PFSK-1 (cell line): Measurements from ENCODE around the gene KRT5.

ENCODE experiments used
- FOXP2 ChIP-seq: optimal IDR thresholded peaks from 2 replicates; pipeline ENCODE3; 2011; ENCODE audit warnings: borderline replicate concordance, control low read depth, inconsistent platforms; ENCODE audit not compliant: insufficient read depth; ENCODE audit errors: extremely low read length, extremely low read depth
- POLR2AphosphoS5 ChIP-seq: IDR thresholded peaks from 2 replicates; pipeline ENCODE4 v1.6.1; 2012; ENCODE audit warnings: low read depth, mild to moderate bottlenecking, control low read depth, low read length, moderate library complexity
- SIN3A ChIP-seq: IDR thresholded peaks from 2 replicates; pipeline ENCODE4 v1.6.1; 2012; ENCODE audit warnings: mild to moderate bottlenecking, low read length, moderate library complexity, borderline replicate concordance; ENCODE audit not compliant: insufficient read depth
- TAF1 ChIP-seq: IDR thresholded peaks from 2 replicates; pipeline ENCODE4 v1.6.1; 2012; ENCODE audit warnings: low read length, control low read depth, borderline replicate concordance; ENCODE audit not compliant: insufficient read depth
- TF ChIP-seq, protein P1 (sequence below), 2 experiments: IDR thresholded peaks; 2 replicates each; pipeline versions ENCODE4 v1.6.1 to v1.8.0; 2011 to 2012; ENCODE audit warnings: low read depth in 2 of 2, low read length in 2 of 2, control low read depth in 1 of 2, inconsistent platforms in 1 of 2, mild to moderate bottlenecking in 1 of 2, moderate library complexity in 1 of 2; ENCODE audit not compliant: insufficient read depth in 1 of 2

KRT5 gene

GRCh38 chr12:52561880-52562449, 41.8 kb upstream of the KRT5 start:
- TF ChIP-seq SIN3A (no peak), POLR2AphosphoS5 (no peak), FOXP2 (no peak), TAF1 (no peak)
- TF ChIP-seq, protein P1, sequence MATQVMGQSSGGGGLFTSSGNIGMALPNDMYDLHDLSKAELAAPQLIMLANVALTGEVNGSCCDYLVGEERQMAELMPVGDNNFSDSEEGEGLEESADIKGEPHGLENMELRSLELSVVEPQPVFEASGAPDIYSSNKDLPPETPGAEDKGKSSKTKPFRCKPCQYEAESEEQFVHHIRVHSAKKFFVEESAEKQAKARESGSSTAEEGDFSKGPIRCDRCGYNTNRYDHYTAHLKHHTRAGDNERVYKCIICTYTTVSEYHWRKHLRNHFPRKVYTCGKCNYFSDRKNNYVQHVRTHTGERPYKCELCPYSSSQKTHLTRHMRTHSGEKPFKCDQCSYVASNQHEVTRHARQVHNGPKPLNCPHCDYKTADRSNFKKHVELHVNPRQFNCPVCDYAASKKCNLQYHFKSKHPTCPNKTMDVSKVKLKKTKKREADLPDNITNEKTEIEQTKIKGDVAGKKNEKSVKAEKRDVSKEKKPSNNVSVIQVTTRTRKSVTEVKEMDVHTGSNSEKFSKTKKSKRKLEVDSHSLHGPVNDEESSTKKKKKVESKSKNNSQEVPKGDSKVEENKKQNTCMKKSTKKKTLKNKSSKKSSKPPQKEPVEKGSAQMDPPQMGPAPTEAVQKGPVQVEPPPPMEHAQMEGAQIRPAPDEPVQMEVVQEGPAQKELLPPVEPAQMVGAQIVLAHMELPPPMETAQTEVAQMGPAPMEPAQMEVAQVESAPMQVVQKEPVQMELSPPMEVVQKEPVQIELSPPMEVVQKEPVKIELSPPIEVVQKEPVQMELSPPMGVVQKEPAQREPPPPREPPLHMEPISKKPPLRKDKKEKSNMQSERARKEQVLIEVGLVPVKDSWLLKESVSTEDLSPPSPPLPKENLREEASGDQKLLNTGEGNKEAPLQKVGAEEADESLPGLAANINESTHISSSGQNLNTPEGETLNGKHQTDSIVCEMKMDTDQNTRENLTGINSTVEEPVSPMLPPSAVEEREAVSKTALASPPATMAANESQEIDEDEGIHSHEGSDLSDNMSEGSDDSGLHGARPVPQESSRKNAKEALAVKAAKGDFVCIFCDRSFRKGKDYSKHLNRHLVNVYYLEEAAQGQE (IDR thresholded peaks at IDR 0.05; ENCODE audit: insufficient read depth in 1 of 2, low read depth in 2 of 2, low read length in 2 of 2), result no peak

- TF ChIP-seq TAF1 (no peak), POLR2AphosphoS5 (no peak), SIN3A (no peak), FOXP2 (no peak)
- TF ChIP-seq, protein P1 (IDR thresholded peaks at IDR 0.05; ENCODE audit: insufficient read depth in 1 of 2, low read depth in 2 of 2, low read length in 2 of 2), result no peak
Measured at GRCh38 chr12:52559979-52560378, 39.8 kb upstream of the KRT5 start.

GRCh38 chr12:52558781-52559445, 38.7 kb upstream of the KRT5 start:
- TF ChIP-seq TAF1 (no peak), POLR2AphosphoS5 (no peak), SIN3A (no peak), FOXP2 (no peak)
- TF ChIP-seq, protein P1 (IDR thresholded peaks at IDR 0.05; ENCODE audit: insufficient read depth in 1 of 2, low read depth in 2 of 2, low read length in 2 of 2), result no peak

DNA sequence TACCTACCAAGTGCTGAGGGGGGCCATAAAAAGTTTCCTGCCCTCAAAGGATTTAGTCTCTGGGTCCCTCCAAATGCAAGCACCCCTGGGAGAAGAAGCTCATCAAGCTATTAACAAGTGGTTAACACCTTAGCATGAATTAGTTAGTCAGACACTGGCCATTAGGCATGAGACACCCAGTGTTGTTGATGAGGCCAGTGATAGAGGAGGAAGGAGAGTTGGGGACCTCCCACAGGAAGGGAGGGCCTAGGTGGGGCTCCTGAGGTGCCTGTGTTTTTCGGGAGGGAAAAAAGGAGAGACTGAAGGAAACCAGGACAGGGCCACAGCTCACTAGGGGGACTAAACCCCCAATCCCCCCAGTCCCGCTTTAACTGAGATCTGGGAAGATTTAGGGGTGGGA, 37.3 kb upstream of the KRT5 start:
- TF ChIP-seq POLR2AphosphoS5 (no peak), SIN3A (no peak), TAF1 (no peak), FOXP2 (no peak)
- TF ChIP-seq, protein P1 (IDR thresholded peaks at IDR 0.05; ENCODE audit: insufficient read depth in 1 of 2, low read depth in 2 of 2, low read length in 2 of 2), result no peak

DNA sequence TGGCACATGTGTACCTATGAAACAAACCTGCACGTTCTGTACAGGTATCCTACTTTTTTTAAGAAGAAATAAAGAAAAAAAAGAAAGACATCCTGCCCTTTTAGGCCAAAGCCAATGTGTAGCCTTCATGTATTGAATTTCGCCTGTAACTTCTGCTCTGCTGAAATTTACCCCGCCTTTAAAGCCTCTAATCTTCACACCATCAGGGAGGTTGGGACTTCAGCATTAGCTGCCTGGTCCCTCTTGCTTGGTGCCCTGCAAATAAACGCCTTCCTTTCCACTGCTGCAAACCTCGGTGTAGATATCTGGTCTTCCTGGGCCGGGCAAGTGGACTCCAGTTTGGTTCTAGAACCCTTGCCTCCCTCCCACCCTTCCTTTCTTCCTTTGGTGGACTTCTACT, 35.4 kb upstream of the KRT5 start:
- TF ChIP-seq, protein P1 (IDR thresholded peaks at IDR 0.05; ENCODE audit: insufficient read depth in 1 of 2, low read depth in 2 of 2, low read length in 2 of 2), result no peak
- no peak for TF ChIP-seq FOXP2
